Keratinocyte (primary cell): ENCODE measurements around the gene FBLN7.

Source experiments
- CTCF ChIP-seq, 3 experiments: IDR thresholded peaks in 1 of 3; conservative IDR thresholded peaks in 1 of 3; optimal IDR thresholded peaks in 1 of 3; 2 replicates in 2 of 3; 3 replicates in 1 of 3; pipeline versions ENCODE3 to v1.5.1; 2011; ENCODE audit warnings: low read length in 3 of 3, mild to moderate bottlenecking in 3 of 3, moderate library complexity in 2 of 3, control low read depth in 1 of 3, inconsistent platforms in 1 of 3; ENCODE audit not compliant: insufficient read depth in 2 of 3; ENCODE audit errors: extremely low read depth in 1 of 3
- EZH2 ChIP-seq: IDR thresholded peaks from one replicate; pipeline ENCODE4 v1.6.1; 2012; ENCODE audit warnings: inconsistent platforms, mild to moderate bottlenecking, low read length, moderate library complexity

- no peak for TF ChIP-seq CTCF (optimal IDR thresholded peaks at IDR 0.05 in 1 of 3, IDR thresholded peaks at IDR 0.05 in 1 of 3, conservative IDR thresholded peaks at IDR 0.05 in 1 of 3; ENCODE audit: extremely low read depth in 1 of 3, insufficient read depth in 2 of 3, low read length in 3 of 3)
- TF ChIP-seq EZH2: no peak
Measured at GRCh38 chr2:112187805-112188596, 49.8 kb downstream of the FBLN7 start.
